Measurements from ENCODE around the gene TENM4.

The TENM4 gene

GRCh38 chr11:78763664-78764063 lies 677.2 kb downstream of the TENM4 start:
- no peak for DNase-seq

- DNase-seq: no peak
Measured at GRCh38 chr11:78762105-78762504, 678.7 kb downstream of the TENM4 start.

- peak; percentile 43 for DNase-seq
Measured at GRCh38 chr11:78759071-78759470, 681.8 kb downstream of the TENM4 start.

GRCh38 chr11:78753297-78753696 lies 687.5 kb downstream of the TENM4 start:
- DNase-seq: no peak

GRCh38 chr11:78752494-78752893 lies 688.3 kb downstream of the TENM4 start:
- DNase-seq: no peak

- no peak for DNase-seq
Measured at GRCh38 chr11:78748918-78749690, 691.7 kb downstream of the TENM4 start.

GRCh38 chr11:78744949-78745348 lies 695.9 kb downstream of the TENM4 start:
- no peak for DNase-seq

- no peak for DNase-seq
Measured at GRCh38 chr11:78744202-78744601, 696.6 kb downstream of the TENM4 start.

- peak; percentile 93 for DNase-seq
Measured at GRCh38 chr11:78742430-78742829, 698.4 kb downstream of the TENM4 start.

GRCh38 chr11:78741741-78742140 lies 699.1 kb downstream of the TENM4 start:
- no peak for DNase-seq

GRCh38 chr11:78740199-78741071 lies 700.4 kb downstream of the TENM4 start:
- peak; percentile 67 for DNase-seq

GRCh38 chr11:78737891-78738290 lies 702.9 kb downstream of the TENM4 start:
- no peak for DNase-seq

- DNase-seq: no peak
Measured at GRCh38 chr11:78737301-78737700, 703.5 kb downstream of the TENM4 start.

GRCh38 chr11:78735711-78736110 lies 705.1 kb downstream of the TENM4 start:
- no peak for DNase-seq

- DNase-seq: no peak
Measured at GRCh38 chr11:78733031-78733430, 707.8 kb downstream of the TENM4 start.

- DNase-seq: no peak
Measured at GRCh38 chr11:78732246-78732645, 708.6 kb downstream of the TENM4 start.

- no peak for DNase-seq
Measured at GRCh38 chr11:78731027-78731426, 709.8 kb downstream of the TENM4 start.

GRCh38 chr11:78730267-78730824 lies 710.5 kb downstream of the TENM4 start:
- no peak for DNase-seq

GRCh38 chr11:78727816-78728215 lies 713.0 kb downstream of the TENM4 start:
- DNase-seq: no peak

- no peak for DNase-seq
Measured at GRCh38 chr11:78725200-78725599, 715.6 kb downstream of the TENM4 start.

- DNase-seq: no peak
Measured at GRCh38 chr11:78722786-78723185, 718.0 kb downstream of the TENM4 start.

GRCh38 chr11:78720281-78720989 lies 720.4 kb downstream of the TENM4 start:
- DNase-seq: no peak

- no peak for DNase-seq
Measured at GRCh38 chr11:78717041-78717440, 723.8 kb downstream of the TENM4 start.

Measured in NCI-H1694 (cell line).